Breast epithelium (tissue), 3 donors: ENCODE measurements around the gene CCDC24.

Source experiments
- CTCF ChIP-seq, 3 donors: fragments of 450-650 bp; IDR thresholded peaks; one replicate each; pipeline ENCODE4 v1.5.1; 2016 to 2017; ENCODE audit warnings: antibody characterized with exemption in 3 of 3, mild to moderate bottlenecking in 3 of 3, moderate library complexity in 3 of 3
- POLR2A ChIP-seq: fragments of 450-650 bp; IDR thresholded peaks from one replicate; pipeline ENCODE4 v1.6.1; 2016; ENCODE audit warnings: antibody characterized with exemption, mild to moderate bottlenecking, moderate library complexity

- TF ChIP-seq CTCF (IDR thresholded peaks at IDR 0.05), result no peak
- no peak for TF ChIP-seq POLR2A
These were observed 261 bp upstream of the CCDC24 start for GRCh38 chr1:43991200-43991475.
